GM21360 (cell line): Measurements from ENCODE around the gene CAMTA1.

Experiments used
- ATAC-seq: cut with Tn5 transposase; IDR thresholded peaks from one replicate; pipeline ENCODE4 v1.9.1; 2021; ENCODE audit warnings: mild to moderate bottlenecking, moderate library complexity; ENCODE audit not compliant: unreplicated experiment

CAMTA1 gene

GRCh38 chr1:7236844-7237515 lies 451.7 kb downstream of the CAMTA1 start:
- no peak for ATAC-seq

- no peak for ATAC-seq
Observed at GRCh38 chr1:7247158-7247557, 461.9 kb downstream of the CAMTA1 start.

GRCh38 chr1:7247791-7248548 lies 462.7 kb downstream of the CAMTA1 start:
- ATAC-seq = no peak

- no peak for ATAC-seq
Observed at GRCh38 chr1:7248549-7249199, 463.4 kb downstream of the CAMTA1 start.

GRCh38 chr1:7249516-7249915 lies 464.3 kb downstream of the CAMTA1 start:
- ATAC-seq = no peak

GRCh38 chr1:7250176-7250575 lies 464.9 kb downstream of the CAMTA1 start:
- ATAC-seq = no peak

- no peak for ATAC-seq
Observed at GRCh38 chr1:7250597-7251453, 465.6 kb downstream of the CAMTA1 start.

- ATAC-seq = no peak
Observed at GRCh38 chr1:7251454-7251800, 466.2 kb downstream of the CAMTA1 start.

GRCh38 chr1:7252411-7253117 lies 467.3 kb downstream of the CAMTA1 start:
- ATAC-seq = no peak

GRCh38 chr1:7253118-7253480 lies 467.8 kb downstream of the CAMTA1 start:
- no peak for ATAC-seq

GRCh38 chr1:7253988-7254587 lies 468.8 kb downstream of the CAMTA1 start:
- no peak for ATAC-seq

GRCh38 chr1:7255303-7256058 lies 470.2 kb downstream of the CAMTA1 start:
- ATAC-seq = no peak

- no peak for ATAC-seq
Observed at GRCh38 chr1:7256526-7256925, 471.3 kb downstream of the CAMTA1 start.

GRCh38 chr1:7257225-7257624 lies 472.0 kb downstream of the CAMTA1 start:
- no peak for ATAC-seq

- ATAC-seq = no peak
Observed at GRCh38 chr1:7258589-7259135, 473.4 kb downstream of the CAMTA1 start.

GRCh38 chr1:7259955-7260354 lies 474.7 kb downstream of the CAMTA1 start:
- ATAC-seq = no peak

GRCh38 chr1:7261490-7261889 lies 476.2 kb downstream of the CAMTA1 start:
- no peak for ATAC-seq

- no peak for ATAC-seq
Observed at GRCh38 chr1:7262611-7263010, 477.4 kb downstream of the CAMTA1 start.
